ENCODE measurements around the gene ENTPD1. TPM values are rescaled to one million over a fixed set of nuclear protein-coding genes. Genes with fewer than 3 reads are reported as not detected.

Gene ENTPD1
- total and polyA plus RNA-seq, 10 of the 15 experiments (the other 5 are each of a cell fraction or from before 2014, with no cell fraction given) = 110 to 413 (median 161) TPM

DNA sequence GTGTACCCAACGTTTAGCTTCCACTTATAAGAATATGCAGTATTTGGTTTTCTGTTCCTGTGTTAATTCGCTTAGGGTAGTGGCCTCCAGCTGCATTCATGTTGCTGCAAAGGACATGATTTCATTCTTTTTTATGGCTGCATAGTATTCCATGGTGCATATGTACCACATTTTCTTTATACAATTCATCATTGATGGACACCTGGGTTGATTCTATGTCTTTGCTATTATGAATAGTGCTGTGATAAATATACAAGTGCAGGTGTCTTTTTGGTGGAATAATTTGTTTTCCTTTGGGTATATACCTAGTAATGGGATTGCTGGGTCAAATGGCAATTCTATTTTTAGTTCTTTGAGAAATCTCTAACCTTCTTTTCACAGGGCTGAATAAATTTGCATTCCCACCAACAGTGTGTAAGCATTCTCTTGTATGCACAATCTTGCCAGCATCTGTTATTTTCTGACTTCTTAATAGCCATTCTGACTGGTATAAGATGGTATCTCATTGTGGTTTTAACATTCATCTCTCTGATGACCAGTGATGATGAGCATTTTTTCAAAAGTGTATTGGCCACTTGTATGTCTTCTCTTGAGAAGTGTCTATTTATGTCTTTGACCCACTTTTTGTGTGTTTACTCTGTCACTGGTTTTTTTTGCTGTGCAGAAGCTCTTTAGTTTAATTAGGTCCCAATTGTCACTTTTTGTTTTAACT, 79.3 kb downstream of the ENTPD1 start (continued):
- TF ChIP-seq BMI1 (IDR thresholded peaks at IDR 0.05; ENCODE audit: borderline replicate concordance) (no peak), POLR2A (IDR thresholded peaks at IDR 0.05; ENCODE audit: low read depth, low read length) (no peak), ZNF384 (IDR thresholded peaks at IDR 0.05; ENCODE audit: borderline replicate concordance, low read depth, low read length) (peak; percentile 60; the same call in 1 of the 2 replicates), POU2F2 (IDR thresholded peaks at IDR 0.05; ENCODE audit: borderline replicate concordance, low read depth, low read length) (no peak), BACH1 (IDR thresholded peaks at IDR 0.05; ENCODE audit: borderline replicate concordance) (no peak), MXI1 (IDR thresholded peaks at IDR 0.05; ENCODE audit: low read depth, low read length) (no peak), YY1 (IDR thresholded peaks at IDR 0.05; ENCODE audit: low read depth, low read length) (no peak), NBN (IDR thresholded peaks at IDR 0.05) (no peak), MTA2 (IDR thresholded peaks at IDR 0.05; ENCODE audit: low read depth) (peak; percentile 78), NR2C1 (IDR thresholded peaks at IDR 0.05) (no peak), ESRRA (IDR thresholded peaks at IDR 0.05; ENCODE audit: low read length) (no peak), CHD2 (IDR thresholded peaks at IDR 0.05; ENCODE audit: borderline replicate concordance, low read depth, low read length) (no peak), MYC (IDR thresholded peaks at IDR 0.05; ENCODE audit: insufficient read depth, insufficient read length, insufficient replicate concordance, low read length, severe bottlenecking) (no peak), FOXM1 (IDR thresholded peaks at IDR 0.05; ENCODE audit: low read depth, low read length) (no peak), JUNB (IDR thresholded peaks at IDR 0.05) (no peak), ETV6 (conservative IDR thresholded peaks at IDR 0.05 in 1 of 2, IDR thresholded peaks at IDR 0.05 in 1 of 2; ENCODE audit: borderline replicate concordance in 1 of 2, low read depth in 1 of 2) (no peak)
- TF ChIP-seq, protein P1, sequence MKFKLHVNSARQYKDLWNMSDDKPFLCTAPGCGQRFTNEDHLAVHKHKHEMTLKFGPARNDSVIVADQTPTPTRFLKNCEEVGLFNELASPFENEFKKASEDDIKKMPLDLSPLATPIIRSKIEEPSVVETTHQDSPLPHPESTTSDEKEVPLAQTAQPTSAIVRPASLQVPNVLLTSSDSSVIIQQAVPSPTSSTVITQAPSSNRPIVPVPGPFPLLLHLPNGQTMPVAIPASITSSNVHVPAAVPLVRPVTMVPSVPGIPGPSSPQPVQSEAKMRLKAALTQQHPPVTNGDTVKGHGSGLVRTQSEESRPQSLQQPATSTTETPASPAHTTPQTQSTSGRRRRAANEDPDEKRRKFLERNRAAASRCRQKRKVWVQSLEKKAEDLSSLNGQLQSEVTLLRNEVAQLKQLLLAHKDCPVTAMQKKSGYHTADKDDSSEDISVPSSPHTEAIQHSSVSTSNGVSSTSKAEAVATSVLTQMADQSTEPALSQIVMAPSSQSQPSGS (IDR thresholded peaks at IDR 0.05; ENCODE audit: low read length) = peak; percentile 24; the same call in 1 of the 2 replicates
- TF ChIP-seq, protein P2, sequence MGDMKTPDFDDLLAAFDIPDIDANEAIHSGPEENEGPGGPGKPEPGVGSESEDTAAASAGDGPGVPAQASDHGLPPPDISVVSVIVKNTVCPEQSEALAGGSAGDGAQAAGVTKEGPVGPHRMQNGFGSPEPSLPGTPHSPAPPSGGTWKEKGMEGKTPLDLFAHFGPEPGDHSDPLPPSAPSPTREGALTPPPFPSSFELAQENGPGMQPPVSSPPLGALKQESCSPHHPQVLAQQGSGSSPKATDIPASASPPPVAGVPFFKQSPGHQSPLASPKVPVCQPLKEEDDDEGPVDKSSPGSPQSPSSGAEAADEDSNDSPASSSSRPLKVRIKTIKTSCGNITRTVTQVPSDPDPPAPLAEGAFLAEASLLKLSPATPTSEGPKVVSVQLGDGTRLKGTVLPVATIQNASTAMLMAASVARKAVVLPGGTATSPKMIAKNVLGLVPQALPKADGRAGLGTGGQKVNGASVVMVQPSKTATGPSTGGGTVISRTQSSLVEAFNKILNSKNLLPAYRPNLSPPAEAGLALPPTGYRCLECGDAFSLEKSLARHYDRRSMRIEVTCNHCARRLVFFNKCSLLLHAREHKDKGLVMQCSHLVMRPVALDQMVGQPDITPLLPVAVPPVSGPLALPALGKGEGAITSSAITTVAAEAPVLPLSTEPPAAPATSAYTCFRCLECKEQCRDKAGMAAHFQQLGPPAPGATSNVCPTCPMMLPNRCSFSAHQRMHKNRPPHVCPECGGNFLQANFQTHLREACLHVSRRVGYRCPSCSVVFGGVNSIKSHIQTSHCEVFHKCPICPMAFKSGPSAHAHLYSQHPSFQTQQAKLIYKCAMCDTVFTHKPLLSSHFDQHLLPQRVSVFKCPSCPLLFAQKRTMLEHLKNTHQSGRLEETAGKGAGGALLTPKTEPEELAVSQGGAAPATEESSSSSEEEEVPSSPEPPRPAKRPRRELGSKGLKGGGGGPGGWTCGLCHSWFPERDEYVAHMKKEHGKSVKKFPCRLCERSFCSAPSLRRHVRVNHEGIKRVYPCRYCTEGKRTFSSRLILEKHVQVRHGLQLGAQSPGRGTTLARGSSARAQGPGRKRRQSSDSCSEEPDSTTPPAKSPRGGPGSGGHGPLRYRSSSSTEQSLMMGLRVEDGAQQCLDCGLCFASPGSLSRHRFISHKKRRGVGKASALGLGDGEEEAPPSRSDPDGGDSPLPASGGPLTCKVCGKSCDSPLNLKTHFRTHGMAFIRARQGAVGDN (IDR thresholded peaks at IDR 0.05) = peak; percentile 62
- TF ChIP-seq, protein P3, sequence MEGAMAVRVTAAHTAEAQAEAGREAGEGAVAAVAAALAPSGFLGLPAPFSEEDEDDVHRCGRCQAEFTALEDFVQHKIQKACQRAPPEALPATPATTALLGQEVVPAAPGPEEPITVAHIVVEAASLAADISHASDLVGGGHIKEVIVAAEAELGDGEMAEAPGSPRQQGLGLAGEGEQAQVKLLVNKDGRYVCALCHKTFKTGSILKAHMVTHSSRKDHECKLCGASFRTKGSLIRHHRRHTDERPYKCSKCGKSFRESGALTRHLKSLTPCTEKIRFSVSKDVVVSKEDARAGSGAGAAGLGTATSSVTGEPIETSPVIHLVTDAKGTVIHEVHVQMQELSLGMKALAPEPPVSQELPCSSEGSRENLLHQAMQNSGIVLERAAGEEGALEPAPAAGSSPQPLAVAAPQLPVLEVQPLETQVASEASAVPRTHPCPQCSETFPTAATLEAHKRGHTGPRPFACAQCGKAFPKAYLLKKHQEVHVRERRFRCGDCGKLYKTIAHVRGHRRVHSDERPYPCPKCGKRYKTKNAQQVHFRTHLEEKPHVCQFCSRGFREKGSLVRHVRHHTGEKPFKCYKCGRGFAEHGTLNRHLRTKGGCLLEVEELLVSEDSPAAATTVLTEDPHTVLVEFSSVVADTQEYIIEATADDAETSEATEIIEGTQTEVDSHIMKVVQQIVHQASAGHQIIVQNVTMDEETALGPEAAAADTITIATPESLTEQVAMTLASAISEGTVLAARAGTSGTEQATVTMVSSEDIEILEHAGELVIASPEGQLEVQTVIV (IDR thresholded peaks at IDR 0.05; ENCODE audit: borderline replicate concordance, partially characterized antibody) = no peak
- TF ChIP-seq, protein P4, sequence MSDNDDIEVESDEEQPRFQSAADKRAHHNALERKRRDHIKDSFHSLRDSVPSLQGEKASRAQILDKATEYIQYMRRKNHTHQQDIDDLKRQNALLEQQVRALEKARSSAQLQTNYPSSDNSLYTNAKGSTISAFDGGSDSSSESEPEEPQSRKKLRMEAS (IDR thresholded peaks at IDR 0.05; ENCODE audit: low read depth, low read length) = no peak
